Measurements from ENCODE around the gene CDC42BPG.

GRCh38 chr11:64842851-64843685, 1.4 kb downstream of the CDC42BPG start:
- no peak for TF ChIP-seq POLR2A (IDR thresholded peaks at IDR 0.05)
- no peak for TF ChIP-seq CTCF (IDR thresholded peaks at IDR 0.05)

Data from heart left ventricle (tissue), 13 donors.